HepG2 (cell line): ENCODE results near the gene KIAA1191. TPM values are rescaled to one million over a fixed set of nuclear protein-coding genes. Genes with fewer than 3 reads are reported as not detected.
A peak's percentile ranks its signal among the peaks of the same experiment; 100 is the strongest.

ENCODE experiments used
- ATAD3A ChIP-seq: sonication (generic); formaldehyde crosslinking; IDR thresholded peaks from 2 replicates; pipeline ENCODE4 v1.4.0; 2020; ENCODE audit warnings: missing genetic modification reagents
- EEA1 ChIP-seq: sonication (generic); formaldehyde crosslinking; IDR thresholded peaks from 2 replicates; pipeline ENCODE4 v1.5.1; 2020; ENCODE audit warnings: mild to moderate bottlenecking, missing genetic modification reagents, borderline replicate concordance
- FIP1L1 ChIP-seq: fragments of 200-400 bp; formaldehyde crosslinking; IDR thresholded peaks from 2 replicates; pipeline ENCODE4 v1.6.1; 2018; ENCODE audit warnings: low read depth, mild to moderate bottlenecking, low read length, moderate library complexity, borderline replicate concordance; ENCODE audit not compliant: insufficient read depth
- FOXA3 ChIP-seq: IDR thresholded peaks from 2 replicates; pipeline ENCODE4 v1.6.1; 2016; ENCODE audit warnings: missing genetic modification reagents, missing compliant biosample characterization
- HOXA7 ChIP-seq: sonication (generic); formaldehyde crosslinking; IDR thresholded peaks from 2 replicates; pipeline ENCODE4 v1.8.1; 2022; ENCODE audit warnings: mild to moderate bottlenecking, missing genetic modification reagents, moderate library complexity
- PHB2 ChIP-seq: fragments of 450-650 bp; IDR thresholded peaks from 2 replicates; pipeline ENCODE4 v1.6.1; 2018; ENCODE audit not compliant: partially characterized antibody
- SCMH1 ChIP-seq: sonication (generic); formaldehyde crosslinking; IDR thresholded peaks from 2 replicates; pipeline ENCODE4 v1.9.0; 2021; ENCODE audit warnings: missing genetic modification reagents, mild to moderate bottlenecking, borderline replicate concordance
- SMAD1 ChIP-seq: sonication (generic); formaldehyde crosslinking; IDR thresholded peaks from 2 replicates; pipeline ENCODE4 v1.4.0; 2020; ENCODE audit warnings: missing genetic modification reagents, low read depth, mild to moderate bottlenecking, borderline replicate concordance
- TEAD2 ChIP-seq: sonication (generic); formaldehyde crosslinking; IDR thresholded peaks from 2 replicates; pipeline ENCODE4 v1.9.0; 2021; ENCODE audit warnings: missing genetic modification reagents
- TFDP1 ChIP-seq: IDR thresholded peaks from 2 replicates; pipeline ENCODE4 v1.6.1; 2016; ENCODE audit warnings: missing compliant biosample characterization, missing genetic modification reagents, borderline replicate concordance
- ZC3H4 ChIP-seq: sonication (generic); formaldehyde crosslinking; IDR thresholded peaks from 2 replicates; pipeline ENCODE4 v1.4.0; 2020; ENCODE audit warnings: missing genetic modification reagents, borderline replicate concordance
- ZNF230 ChIP-seq: sonication (generic); formaldehyde crosslinking; IDR thresholded peaks from 2 replicates; pipeline ENCODE4 v1.4.0; 2020; ENCODE audit warnings: mild to moderate bottlenecking, missing genetic modification reagents
- ZNF234 ChIP-seq: sonication (generic); formaldehyde crosslinking; conservative IDR thresholded peaks from 2 replicates; pipeline ENCODE4 v1.5.1; 2020; ENCODE audit warnings: mild to moderate bottlenecking, missing genetic modification reagents
- ZNF543 ChIP-seq: sonication (generic); formaldehyde crosslinking; IDR thresholded peaks from 2 replicates; pipeline ENCODE4 v1.4.0; 2020; ENCODE audit warnings: mild to moderate bottlenecking, missing genetic modification reagents
- ZNF816 ChIP-seq: sonication (generic); formaldehyde crosslinking; IDR thresholded peaks from 2 replicates; pipeline ENCODE4 v1.8.0; 2022; ENCODE audit warnings: missing genetic modification reagents, mild to moderate bottlenecking, borderline replicate concordance
- ZSCAN31 ChIP-seq: sonication (generic); formaldehyde crosslinking; IDR thresholded peaks from 2 replicates; pipeline ENCODE4 v1.5.0; 2020; ENCODE audit warnings: low read depth, mild to moderate bottlenecking, missing genetic modification reagents
- polyA plus RNA-seq, 8 experiments: library from polyadenylated mRNA; depleted of rRNA in 3 of 8; stranded (reverse) in 7 of 8; unstranded in 1 of 8; fragments of >200 nt; fragmentation: Illumina TruSeq in 4 of 8; extraction: Trizol in 4 of 8; gene quantifications; 2 replicates each; pipeline versions ENCODE4 v1.2.1 to v1.2.3, GENCODE V29; 2011 to 2016; ENCODE audit warnings: low read depth in 4 of 8, missing spikeins in 1 of 8, mixed read lengths in 1 of 8; ENCODE audit not compliant: insufficient read depth in 1 of 8
- total RNA-seq, 5 experiments: library from RNA; depleted of rRNA; stranded (reverse); fragments of >200 nt; fragmentation: Illumina TruSeq; extraction: Trizol; gene quantifications; 2 replicates each; pipeline ENCODE4 v1.2.3, GENCODE V29; 2016; ENCODE audit warnings: low read depth in 1 of 5
- TF ChIP-seq, protein P1 (sequence below): sonication (generic); formaldehyde crosslinking; IDR thresholded peaks from 2 replicates; pipeline ENCODE4 v1.8.1; 2023; ENCODE audit warnings: mild to moderate bottlenecking, inconsistent platforms, moderate library complexity, missing genetic modification reagents, borderline replicate concordance
- TF ChIP-seq, protein P2 (sequence below): sonication (generic); IDR thresholded peaks from 2 replicates; pipeline ENCODE4 v1.6.1; 2016; ENCODE audit warnings: low read depth, borderline replicate concordance

The KIAA1191 gene
- total and polyA plus RNA-seq, 2 of the 13 experiments (the other 11 are each of a cell fraction or from before 2014, with no cell fraction given), result 63.6 to 103 TPM

DNA sequence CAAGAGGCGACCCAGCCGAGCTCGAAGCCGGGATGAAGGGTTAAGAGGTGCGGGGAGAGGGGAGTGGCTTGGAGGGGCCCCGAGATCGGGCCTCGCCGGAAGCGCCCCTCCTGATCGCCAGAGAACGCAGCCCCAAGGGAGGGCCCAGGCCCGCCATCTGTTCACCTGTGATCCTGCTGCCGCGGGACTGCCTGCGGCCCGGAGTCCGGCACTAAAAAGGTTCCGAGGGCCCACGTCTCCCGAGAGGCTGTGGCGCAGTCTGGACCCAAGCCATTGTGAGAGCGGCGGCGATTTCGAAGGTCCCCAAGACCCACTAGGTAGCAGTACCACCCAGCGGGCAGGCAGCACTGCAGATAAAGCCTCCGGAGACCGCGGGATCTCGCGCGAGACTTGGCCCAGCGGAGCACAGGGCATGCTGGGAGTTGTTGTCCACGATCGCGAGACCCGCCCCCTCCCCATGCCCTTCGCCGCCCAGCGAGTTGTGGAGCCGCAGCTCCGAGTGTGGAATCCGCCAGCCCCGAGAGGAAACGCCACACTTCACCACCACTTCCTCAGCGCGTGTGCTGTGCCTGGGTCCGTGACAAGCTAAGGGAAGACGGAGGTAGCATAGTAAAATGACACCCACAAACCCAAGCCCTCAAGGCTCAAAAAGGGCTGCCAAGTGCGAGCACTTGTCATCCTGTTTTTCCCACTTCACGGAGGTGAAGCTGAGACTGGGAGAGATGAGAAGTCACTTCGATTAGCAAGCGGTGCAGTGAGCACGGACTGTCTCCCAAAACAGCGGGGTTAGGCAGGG, at the start of gene KIAA1191 (continued):
- TF ChIP-seq, protein P1, sequence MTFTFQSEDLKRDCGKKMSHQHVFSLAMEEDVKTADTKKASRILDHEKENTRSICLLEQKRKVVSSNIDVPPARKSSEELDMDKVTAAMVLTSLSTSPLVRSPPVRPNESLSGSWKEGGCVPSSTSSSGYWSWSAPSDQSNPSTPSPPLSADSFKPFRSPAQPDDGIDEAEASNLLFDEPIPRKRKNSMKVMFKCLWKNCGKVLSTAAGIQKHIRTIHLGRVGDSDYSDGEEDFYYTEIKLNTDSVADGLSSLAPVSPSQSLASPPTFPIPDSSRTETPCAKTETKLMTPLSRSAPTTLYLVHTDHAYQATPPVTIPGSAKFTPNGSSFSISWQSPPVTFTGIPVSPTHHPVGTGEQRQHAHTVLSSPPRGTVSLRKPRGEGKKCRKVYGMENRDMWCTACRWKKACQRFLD, result peak; percentile 62; the same call in 1 of the 2 replicates
- no peak for TF ChIP-seq SCMH1 (CRISPR knock-in tag)
- TF ChIP-seq TEAD2 (CRISPR knock-in tag), result no peak
- 0 out of 2 replicates have a peak, but pooled peaks have one; percentile 29 for TF ChIP-seq ZNF234 (CRISPR knock-in tag)
- 0 out of 2 replicates have a peak, but pooled peaks have one; percentile 62 for TF ChIP-seq ATAD3A (CRISPR knock-in tag)
- TF ChIP-seq, protein P2, sequence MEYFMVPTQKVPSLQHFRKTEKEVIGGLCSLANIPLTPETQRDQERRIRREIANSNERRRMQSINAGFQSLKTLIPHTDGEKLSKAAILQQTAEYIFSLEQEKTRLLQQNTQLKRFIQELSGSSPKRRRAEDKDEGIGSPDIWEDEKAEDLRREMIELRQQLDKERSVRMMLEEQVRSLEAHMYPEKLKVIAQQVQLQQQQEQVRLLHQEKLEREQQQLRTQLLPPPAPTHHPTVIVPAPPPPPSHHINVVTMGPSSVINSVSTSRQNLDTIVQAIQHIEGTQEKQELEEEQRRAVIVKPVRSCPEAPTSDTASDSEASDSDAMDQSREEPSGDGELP, result peak; percentile 2; the same call in 1 of the 2 replicates
- peak; percentile 76; the same call in 1 of the 2 replicates for TF ChIP-seq ZNF543 (CRISPR knock-in tag)
- no peak for TF ChIP-seq FIP1L1
- TF ChIP-seq TFDP1 (CRISPR knock-in tag), result 0 out of 2 replicates have a peak, but pooled peaks have one; percentile 17
- peak; percentile 65 for TF ChIP-seq FOXA3 (CRISPR knock-in tag)
- TF ChIP-seq ZC3H4 (CRISPR knock-in tag), result no peak
- no peak for TF ChIP-seq PHB2
- TF ChIP-seq ZSCAN31, result peak; percentile 83
- no peak for TF ChIP-seq HOXA7 (CRISPR knock-in tag)
- TF ChIP-seq ZNF230 (CRISPR knock-in tag), result no peak; the same call in 1 of the 2 replicates
- no peak for TF ChIP-seq EEA1
- TF ChIP-seq SMAD1 (CRISPR knock-in tag), result 0 out of 2 replicates have a peak, but pooled peaks have one; percentile 75
- TF ChIP-seq ZNF816 (CRISPR knock-in tag), result no peak
